Calu3 (cell line): ENCODE results near the gene ARMCX1. TPM values are rescaled to one million over a fixed set of nuclear protein-coding genes. Genes with fewer than 3 reads are reported as not detected.
"Not testable (repeated sequence)": the region's sequence is repeated elsewhere in the genome, so short reads cannot be mapped to it uniquely, and the experiment has no call there.

Experiments
- BruUV-seq: library from RNA; stranded (reverse); fragments of 400-500 nt; replicated peaks from 2 replicates; lab custom pipeline; 2021; lab: Mats Ljungman, UMichigan
- CTCF ChIA-PET: fragments of 300-600 bp; sonication (Branson Sonifier 250); formaldehyde crosslinking; loops from one replicate; lab custom pipeline; 2022; ENCODE audit warnings: antibody characterized with exemption; lab: Charles Lee
- DNase-seq: peaks from one replicate; pipeline ENCODE4 v3.0.0; 2022
- H3K27ac Mint-ChIP-seq: one replicate; pipeline ENCODE4 v1.8.0; 2022; ENCODE audit warnings: mixed read lengths; ENCODE audit not compliant: unreplicated experiment
- H3K27me3 Mint-ChIP-seq: one replicate; pipeline ENCODE4 v1.8.0; 2022; ENCODE audit warnings: mixed read lengths; ENCODE audit not compliant: unreplicated experiment
- H3K36me3 Mint-ChIP-seq: one replicate; pipeline ENCODE4 v1.8.0; 2022; ENCODE audit warnings: mild to moderate bottlenecking, moderate library complexity, mixed read lengths; ENCODE audit not compliant: insufficient read depth, unreplicated experiment
- H3K4me1 Mint-ChIP-seq: one replicate; pipeline ENCODE4 v1.8.0; 2022; ENCODE audit warnings: mild to moderate bottlenecking, low read depth, mixed read lengths; ENCODE audit not compliant: unreplicated experiment
- H3K4me3 Mint-ChIP-seq: one replicate; pipeline ENCODE4 v1.8.0; 2022; ENCODE audit warnings: mild to moderate bottlenecking, low read depth, moderate library complexity, mixed read lengths; ENCODE audit not compliant: unreplicated experiment
- H3K9me3 Mint-ChIP-seq: one replicate; pipeline ENCODE4 v1.8.0; 2022; ENCODE audit warnings: low read depth, mixed read lengths; ENCODE audit not compliant: unreplicated experiment
- intact Hi-C: fragments of 100-400 bp; cut with micrococcal nuclease; formaldehyde crosslinking; loops from one replicate; pipeline ENCODE4 v1.10.0; 2022; ENCODE audit not compliant: unreplicated experiment
- total RNA-seq: library from RNA; stranded (reverse); gene quantifications from 2 replicates; pipeline ENCODE4 v1.2.3, GENCODE V29; 2022
- TF ChIP-seq, protein P1 (sequence below): fragments of 200-600 bp; IDR thresholded peaks from one replicate; pipeline ENCODE4 v1.8.0; 2022; ENCODE audit warnings: antibody characterized with exemption; ENCODE audit not compliant: unreplicated experiment

ARMCX1 gene
- total RNA-seq, 1 experiment from 2014 or later, result 0.92 TPM

GRCh38 chrX:101564651-101565050 lies 14.3 kb downstream of the ARMCX1 start:
- intact Hi-C loops, result no loop called here
- Mint-ChIP-seq H3K36me3 (no peaks in the 10 kb centered on the region), H3K4me3 (no peak overlapping the region), H3K27ac (no peak overlapping the region), H3K27me3 (no peaks in the 10 kb centered on the region), H3K9me3 (no peaks in the 10 kb centered on the region), H3K4me1 (peaks cover 10% of the 10 kb centered on the region)
- CTCF ChIA-PET, result no interaction called here
- no peak for DNase-seq
- TF ChIP-seq, protein P1, sequence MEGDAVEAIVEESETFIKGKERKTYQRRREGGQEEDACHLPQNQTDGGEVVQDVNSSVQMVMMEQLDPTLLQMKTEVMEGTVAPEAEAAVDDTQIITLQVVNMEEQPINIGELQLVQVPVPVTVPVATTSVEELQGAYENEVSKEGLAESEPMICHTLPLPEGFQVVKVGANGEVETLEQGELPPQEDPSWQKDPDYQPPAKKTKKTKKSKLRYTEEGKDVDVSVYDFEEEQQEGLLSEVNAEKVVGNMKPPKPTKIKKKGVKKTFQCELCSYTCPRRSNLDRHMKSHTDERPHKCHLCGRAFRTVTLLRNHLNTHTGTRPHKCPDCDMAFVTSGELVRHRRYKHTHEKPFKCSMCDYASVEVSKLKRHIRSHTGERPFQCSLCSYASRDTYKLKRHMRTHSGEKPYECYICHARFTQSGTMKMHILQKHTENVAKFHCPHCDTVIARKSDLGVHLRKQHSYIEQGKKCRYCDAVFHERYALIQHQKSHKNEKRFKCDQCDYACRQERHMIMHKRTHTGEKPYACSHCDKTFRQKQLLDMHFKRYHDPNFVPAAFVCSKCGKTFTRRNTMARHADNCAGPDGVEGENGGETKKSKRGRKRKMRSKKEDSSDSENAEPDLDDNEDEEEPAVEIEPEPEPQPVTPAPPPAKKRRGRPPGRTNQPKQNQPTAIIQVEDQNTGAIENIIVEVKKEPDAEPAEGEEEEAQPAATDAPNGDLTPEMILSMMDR, result no peak
- no TSS peak for BruUV-seq

GRCh38 chrX:101595739-101596419 lies 45.5 kb downstream of the ARMCX1 start:
- DNase-seq, result peak; percentile 64
- H3K4me1 Mint-ChIP-seq, result peaks cover 9% of the 10 kb centered on the region
- CTCF ChIA-PET, result no interaction called here
- TF ChIP-seq, protein P1, result no peak
- H3K9me3 Mint-ChIP-seq, result no peaks in the 10 kb centered on the region
- intact Hi-C loops, result loop anchor here (5.0 to 10.0 kb wide), 4 partner anchors 161 to 489 kb away; no protein-coding TSS in a partner anchor
- H3K27me3 Mint-ChIP-seq, result peaks cover 32% of the 10 kb centered on the region
- H3K4me3 Mint-ChIP-seq, result no peak overlapping the region
- H3K36me3 Mint-ChIP-seq, result no peaks in the 10 kb centered on the region
- no peak overlapping the region for H3K27ac Mint-ChIP-seq
- BruUV-seq, result no TSS peak

GRCh38 chrX:101599592-101599991 lies 49.2 kb downstream of the ARMCX1 start:
- H3K9me3 Mint-ChIP-seq, result not testable (repeated sequence)

DNA sequence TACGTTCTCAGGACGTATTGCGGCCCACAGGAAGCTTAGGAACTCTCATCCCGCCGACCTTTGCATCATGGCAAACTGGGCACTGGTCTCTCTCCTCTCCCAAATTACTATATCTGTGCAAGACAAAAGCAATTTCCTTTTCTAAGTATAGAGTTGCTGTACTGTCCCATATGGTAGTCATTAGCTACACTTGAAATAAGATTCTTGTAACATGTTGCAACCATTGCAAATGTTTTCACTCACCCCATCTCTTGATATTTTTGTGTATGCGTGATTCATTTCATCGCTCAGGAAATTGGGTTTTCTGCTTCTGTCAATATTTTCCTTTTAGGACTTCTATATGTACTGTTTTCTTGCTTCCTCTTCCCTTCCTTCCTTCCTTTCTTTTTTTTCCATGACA lies 51.7 kb downstream of the ARMCX1 start:
- H3K9me3 Mint-ChIP-seq, result no peaks in the 10 kb centered on the region
- DNase-seq, result no peak
- no peaks in the 10 kb centered on the region for H3K36me3 Mint-ChIP-seq
- H3K4me1 Mint-ChIP-seq, result no peaks in the 10 kb centered on the region
- BruUV-seq, result no TSS peak
- CTCF ChIA-PET, result interaction anchor here (0.5 kb wide), 1 partner anchor 931 kb away, joined by 8 read pairs; no protein-coding TSS in a partner anchor
- peaks cover 32% of the 10 kb centered on the region for H3K27me3 Mint-ChIP-seq
- TF ChIP-seq, protein P1, result no peak
- no peak overlapping the region for H3K27ac Mint-ChIP-seq
- intact Hi-C loops, result no loop called here
- no peak overlapping the region for H3K4me3 Mint-ChIP-seq

More at GRCh38 chrX:101599592-101599991, 49.2 kb downstream of the ARMCX1 start:
- H3K36me3 Mint-ChIP-seq, DNase-seq, H3K4me1 Mint-ChIP-seq, CTCF ChIA-PET, H3K4me3 Mint-ChIP-seq, BruUV-seq, H3K27ac Mint-ChIP-seq: not testable (repeated sequence)
- peaks cover 35% of the 10 kb centered on the region for H3K27me3 Mint-ChIP-seq
- intact Hi-C loops, result loop anchor here (5.0 to 10.0 kb wide), 4 partner anchors 158 to 485 kb away; no protein-coding TSS in a partner anchor

Other genes with a start within 250 kb of the ARMCX1 start
- gene TIMM8A, start 201.8 kb upstream of the ARMCX1 start, total RNA-seq, result 30.9 and 31.1 TPM in 2 replicates
- not detected in 2 replicates for gene BTK, start 164.4 kb upstream of the ARMCX1 start, total RNA-seq
- 238 and 239 TPM in 2 replicates for gene RPL36A, start 159.5 kb upstream of the ARMCX1 start, total RNA-seq
- gene GLA, start 142.6 kb upstream of the ARMCX1 start, total RNA-seq, result 61.2 and 63.6 TPM in 2 replicates
- gene HNRNPH2, start 142.3 kb upstream of the ARMCX1 start, total RNA-seq, result 71.8 and 74.2 TPM in 2 replicates
- 1.5 and 1.8 TPM in 2 replicates for gene ARMCX4, start 65.1 kb upstream of the ARMCX1 start, total RNA-seq
- gene ARMCX6, start 67.5 kb downstream of the ARMCX1 start, total RNA-seq, result 30.4 and 35.0 TPM in 2 replicates
- gene ARMCX3, start 72.6 kb downstream of the ARMCX1 start, total RNA-seq, result 16.9 and 18.5 TPM in 2 replicates
- not detected in 2 replicates for gene ARMCX2, start 109.3 kb downstream of the ARMCX1 start, total RNA-seq